RWPE1 (cell line): ENCODE data around the gene SH3RF3.

Source experiments
- CTCF ChIA-PET: fragments of 350-600 bp; sonication (Branson Sonifier 250); formaldehyde crosslinking; extraction: SDS; loops from one replicate; lab custom pipeline; 2021; lab: Yijun Ruan, JAX
- POLR2A ChIA-PET: fragments of 400-600 bp; formaldehyde crosslinking; extraction: SDS; loops from one replicate; lab custom pipeline; 2020; ENCODE audit warnings: antibody characterized with exemption; ENCODE audit not compliant: low non-redundant PET; lab: Yijun Ruan, JAX
- DNase-seq: peaks from one replicate; pipeline ENCODE4 v3.0.0; 2012; ENCODE audit warnings: low spot score
- H3K27ac ChIP-seq: fragments of 450-650 bp; 2 replicates; pipeline ENCODE4 v1.5.1; 2017
- TF ChIP-seq, protein P1 (sequence below): fragments of 450-650 bp; conservative IDR thresholded peaks from 2 replicates; pipeline ENCODE4 v1.5.1; 2017; ENCODE audit warnings: low read depth, mild to moderate bottlenecking

SH3RF3 gene

DNA sequence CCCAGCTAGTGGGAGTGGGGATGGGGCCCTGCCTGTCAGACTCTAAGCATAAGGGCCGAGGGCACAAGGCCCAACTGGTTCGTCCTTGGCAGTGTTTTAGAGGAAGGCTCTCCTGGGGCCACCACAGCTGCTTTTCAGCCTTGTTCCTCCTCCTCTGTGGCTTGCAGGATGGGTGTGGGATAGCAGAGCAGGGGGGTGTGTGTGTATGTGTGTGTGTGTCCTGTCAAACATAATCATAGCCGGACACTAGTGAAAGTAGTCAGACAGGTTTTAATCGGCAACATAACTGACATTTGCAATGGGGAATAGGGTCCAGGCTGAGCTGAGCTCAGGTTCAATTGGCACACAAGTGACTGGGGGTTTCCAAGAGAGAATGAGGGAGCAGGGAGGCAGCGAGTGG, 370.6 kb downstream of the SH3RF3 start:
- H3K27ac ChIP-seq, result no peak overlapping the region
- CTCF ChIA-PET, result interaction anchor here (2.3 kb wide), 1 partner anchor 11 kb away, joined by 8 read pairs; no protein-coding TSS in a partner anchor
- POLR2A ChIA-PET, result no interaction called here
- no peak for DNase-seq
- TF ChIP-seq, protein P1, sequence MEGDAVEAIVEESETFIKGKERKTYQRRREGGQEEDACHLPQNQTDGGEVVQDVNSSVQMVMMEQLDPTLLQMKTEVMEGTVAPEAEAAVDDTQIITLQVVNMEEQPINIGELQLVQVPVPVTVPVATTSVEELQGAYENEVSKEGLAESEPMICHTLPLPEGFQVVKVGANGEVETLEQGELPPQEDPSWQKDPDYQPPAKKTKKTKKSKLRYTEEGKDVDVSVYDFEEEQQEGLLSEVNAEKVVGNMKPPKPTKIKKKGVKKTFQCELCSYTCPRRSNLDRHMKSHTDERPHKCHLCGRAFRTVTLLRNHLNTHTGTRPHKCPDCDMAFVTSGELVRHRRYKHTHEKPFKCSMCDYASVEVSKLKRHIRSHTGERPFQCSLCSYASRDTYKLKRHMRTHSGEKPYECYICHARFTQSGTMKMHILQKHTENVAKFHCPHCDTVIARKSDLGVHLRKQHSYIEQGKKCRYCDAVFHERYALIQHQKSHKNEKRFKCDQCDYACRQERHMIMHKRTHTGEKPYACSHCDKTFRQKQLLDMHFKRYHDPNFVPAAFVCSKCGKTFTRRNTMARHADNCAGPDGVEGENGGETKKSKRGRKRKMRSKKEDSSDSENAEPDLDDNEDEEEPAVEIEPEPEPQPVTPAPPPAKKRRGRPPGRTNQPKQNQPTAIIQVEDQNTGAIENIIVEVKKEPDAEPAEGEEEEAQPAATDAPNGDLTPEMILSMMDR, result no peak

DNA sequence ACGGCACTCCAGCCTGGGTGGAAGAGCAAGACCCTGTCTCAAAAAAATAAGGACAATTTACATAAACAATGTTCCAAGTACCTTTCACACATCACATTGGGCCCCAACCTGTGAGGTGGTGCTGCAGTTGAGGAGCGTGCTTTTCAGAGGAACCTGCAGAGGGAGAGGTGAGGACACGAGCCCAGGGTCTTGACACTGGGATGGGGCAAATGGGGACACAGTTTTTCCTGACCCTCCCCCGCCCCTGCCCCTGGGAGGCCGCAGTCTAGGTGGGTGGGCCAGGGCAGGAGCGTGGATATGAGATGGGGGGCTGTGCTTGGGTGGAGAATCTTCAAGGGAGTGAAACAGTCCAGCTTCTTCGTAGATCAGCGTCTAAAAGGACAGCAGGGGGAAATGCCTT, 371.9 kb downstream of the SH3RF3 start:
- TF ChIP-seq, protein P1, result no peak
- ChIA-PET POLR2A (no interaction called here), CTCF (interaction anchor here (2.3 kb wide), 1 partner anchor 10 kb away, joined by 8 read pairs; no protein-coding TSS in a partner anchor)
- no peak overlapping the region for H3K27ac ChIP-seq
- DNase-seq, result no peak

DNA sequence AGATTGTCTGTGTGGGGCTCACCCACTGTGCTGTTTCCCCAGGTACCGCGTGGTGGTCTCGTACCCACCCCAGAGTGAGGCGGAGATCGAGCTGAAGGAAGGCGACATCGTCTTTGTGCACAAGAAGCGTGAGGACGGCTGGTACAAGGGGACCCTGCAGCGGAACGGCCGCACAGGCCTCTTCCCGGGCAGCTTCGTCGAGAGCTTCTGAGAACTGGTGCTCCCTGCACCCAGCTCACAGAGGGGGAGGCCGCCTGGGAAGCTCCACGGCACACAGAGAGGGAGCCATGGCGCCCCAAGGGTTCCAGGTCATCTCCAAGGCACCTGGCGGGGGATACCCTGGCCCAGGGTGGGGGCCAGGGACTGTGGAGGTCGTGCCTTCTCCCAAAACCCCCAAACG, 372.5 kb downstream of the SH3RF3 start:
- CTCF ChIA-PET, result interaction anchor here (2.3 kb wide), 1 partner anchor 9 kb away, joined by 8 read pairs; no protein-coding TSS in a partner anchor
- H3K27ac ChIP-seq, result no peak overlapping the region
- DNase-seq, result no peak
- POLR2A ChIA-PET, result no interaction called here
- TF ChIP-seq, protein P1, result no peak

DNA sequence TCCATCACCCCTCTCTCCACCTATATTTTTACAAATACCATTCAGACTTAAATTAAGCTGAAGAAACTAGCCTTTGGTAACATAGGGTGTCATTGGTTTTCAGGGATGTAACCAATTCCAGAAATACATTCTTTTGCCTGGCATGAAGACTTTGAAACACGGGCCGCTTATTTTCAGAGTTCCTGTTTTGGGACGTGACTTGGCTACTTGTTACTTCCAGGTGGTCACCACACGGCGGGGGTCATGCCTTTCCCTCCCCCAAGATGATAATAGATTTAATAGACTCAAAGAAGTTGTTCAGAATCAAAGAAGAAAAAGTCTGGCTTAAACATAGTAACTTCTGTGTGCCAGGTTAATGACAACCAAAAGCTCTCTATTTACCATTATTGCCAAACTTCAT, 374.2 kb downstream of the SH3RF3 start:
- no peak overlapping the region for H3K27ac ChIP-seq
- CTCF ChIA-PET, result no interaction called here
- TF ChIP-seq, protein P1, result no peak
- DNase-seq, result no peak
- POLR2A ChIA-PET, result no interaction called here

DNA sequence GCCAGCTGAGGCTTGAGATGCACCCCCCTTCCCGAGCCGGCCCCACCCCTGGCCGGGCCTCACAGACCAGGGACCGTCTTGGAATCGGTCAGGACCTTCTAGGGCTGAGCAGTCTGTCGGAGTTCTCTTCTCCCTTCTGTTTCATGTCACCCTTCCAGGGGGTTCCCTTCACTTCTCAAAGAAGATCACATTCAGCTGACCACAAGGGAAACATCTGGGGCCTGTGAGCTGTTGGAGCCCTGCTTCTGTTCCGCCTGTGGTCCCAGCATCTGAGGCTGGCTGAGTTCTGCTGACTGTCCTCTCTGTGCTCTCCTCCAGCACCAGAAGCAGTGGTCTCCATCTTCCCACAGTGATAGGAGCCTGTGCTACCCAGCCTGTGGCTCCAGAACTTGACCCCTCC, 378.2 kb downstream of the SH3RF3 start:
- CTCF ChIA-PET, result no interaction called here
- TF ChIP-seq, protein P1, result no peak
- POLR2A ChIA-PET, result interaction anchor here (0.5 kb wide), 1 partner anchor 112 kb away, joined by 3 read pairs; no protein-coding TSS in a partner anchor
- DNase-seq, result no peak
- H3K27ac ChIP-seq, result no peak overlapping the region

DNA sequence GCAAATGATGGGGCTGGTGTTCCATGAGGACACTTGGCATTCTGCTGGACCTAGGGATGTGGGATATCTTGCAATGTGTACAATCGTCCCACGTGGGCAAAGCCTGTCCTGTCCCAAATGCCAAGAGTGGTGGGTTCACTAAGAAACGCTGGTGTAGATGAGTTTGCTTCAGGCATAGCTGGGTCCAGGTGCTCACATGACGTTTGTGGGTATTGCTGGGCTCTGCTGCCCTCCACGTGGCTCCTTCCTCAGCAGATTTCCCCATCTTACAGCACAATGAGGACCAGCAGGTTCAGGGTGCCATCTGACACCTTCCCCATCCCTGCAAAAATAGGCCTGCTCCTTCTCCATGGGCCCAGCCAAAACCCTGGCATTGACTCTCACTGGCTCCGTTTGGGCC, 378.8 kb downstream of the SH3RF3 start:
- CTCF ChIA-PET, result no interaction called here
- no peak overlapping the region for H3K27ac ChIP-seq
- POLR2A ChIA-PET, result no interaction called here
- DNase-seq, result no peak
- TF ChIP-seq, protein P1, result no peak
